ENCODE results near the gene CACNA2D4. TPM values are rescaled to one million over a fixed set of nuclear protein-coding genes. Genes with fewer than 3 reads are reported as not detected.

Gene CACNA2D4
- total and polyA plus RNA-seq, 4 donors, result 0.95 to 1.8 (median 1.7) TPM

DNA sequence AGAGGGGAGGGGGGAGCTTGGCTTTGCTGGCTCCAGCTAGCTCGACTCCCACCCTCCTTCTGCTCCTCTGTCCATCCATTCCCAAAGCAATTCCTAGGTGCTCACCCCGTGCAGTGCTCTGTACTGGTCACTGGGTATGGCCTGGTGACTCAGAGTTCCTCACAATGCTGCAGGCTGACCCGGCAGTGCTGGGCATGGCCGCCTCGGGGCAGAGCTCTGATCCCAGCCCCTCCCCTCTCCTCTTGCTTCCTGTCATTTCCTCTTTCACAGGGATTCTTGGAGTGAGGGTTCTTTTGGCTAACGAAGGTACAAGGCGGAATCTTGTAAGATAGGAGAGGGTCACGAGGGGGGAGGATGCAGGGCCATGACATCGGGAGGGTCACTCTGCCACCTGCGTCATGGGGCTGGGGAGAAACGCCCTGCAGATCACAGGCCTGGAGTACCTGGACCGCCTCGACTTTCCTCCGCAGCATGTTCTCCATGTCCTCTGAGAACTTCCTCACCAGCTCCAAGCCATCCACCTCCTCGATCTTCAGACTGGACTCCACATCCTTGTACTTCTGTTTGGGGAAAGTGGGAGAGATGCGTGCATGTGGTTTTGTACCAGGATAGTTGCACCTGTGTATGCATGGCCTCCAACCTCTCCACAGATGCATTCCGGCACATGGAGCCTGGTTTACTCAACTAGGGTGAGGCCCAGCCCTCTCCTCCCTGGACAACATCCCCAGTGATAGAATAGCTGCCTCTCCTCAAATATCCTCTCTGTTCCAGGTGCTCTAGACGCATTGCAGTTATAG is 5.7 kb downstream of the CACNA2D4 start:
- no peaks in the 10 kb centered on the region for H3K36me3 ChIP-seq (ENCODE audit: control insufficient read depth, insufficient read depth, low read length)
- H3K4me3 ChIP-seq (ENCODE audit: low read depth, low read length), result no peak overlapping the region
- no peak overlapping the region for H3K27ac ChIP-seq (ENCODE audit: low read depth, low read length)
- no peak for DNase-seq (ENCODE audit: low read depth in 4 of 6, low spot score in 6 of 6)
- no peaks in the 10 kb centered on the region for H3K9me3 ChIP-seq (ENCODE audit: control insufficient read depth, insufficient read depth, low read length)
- peaks cover 9% of the 10 kb centered on the region for H3K27me3 ChIP-seq (ENCODE audit: control insufficient read depth, insufficient read depth, low read length)
- WGBS (ENCODE audit: insufficient coverage), result 87% methylated on average over 9 of the region's 18 CpGs
- peaks cover 13% of the 10 kb centered on the region for H3K4me1 ChIP-seq (ENCODE audit: control insufficient read depth, insufficient read depth, low read length)

DNA sequence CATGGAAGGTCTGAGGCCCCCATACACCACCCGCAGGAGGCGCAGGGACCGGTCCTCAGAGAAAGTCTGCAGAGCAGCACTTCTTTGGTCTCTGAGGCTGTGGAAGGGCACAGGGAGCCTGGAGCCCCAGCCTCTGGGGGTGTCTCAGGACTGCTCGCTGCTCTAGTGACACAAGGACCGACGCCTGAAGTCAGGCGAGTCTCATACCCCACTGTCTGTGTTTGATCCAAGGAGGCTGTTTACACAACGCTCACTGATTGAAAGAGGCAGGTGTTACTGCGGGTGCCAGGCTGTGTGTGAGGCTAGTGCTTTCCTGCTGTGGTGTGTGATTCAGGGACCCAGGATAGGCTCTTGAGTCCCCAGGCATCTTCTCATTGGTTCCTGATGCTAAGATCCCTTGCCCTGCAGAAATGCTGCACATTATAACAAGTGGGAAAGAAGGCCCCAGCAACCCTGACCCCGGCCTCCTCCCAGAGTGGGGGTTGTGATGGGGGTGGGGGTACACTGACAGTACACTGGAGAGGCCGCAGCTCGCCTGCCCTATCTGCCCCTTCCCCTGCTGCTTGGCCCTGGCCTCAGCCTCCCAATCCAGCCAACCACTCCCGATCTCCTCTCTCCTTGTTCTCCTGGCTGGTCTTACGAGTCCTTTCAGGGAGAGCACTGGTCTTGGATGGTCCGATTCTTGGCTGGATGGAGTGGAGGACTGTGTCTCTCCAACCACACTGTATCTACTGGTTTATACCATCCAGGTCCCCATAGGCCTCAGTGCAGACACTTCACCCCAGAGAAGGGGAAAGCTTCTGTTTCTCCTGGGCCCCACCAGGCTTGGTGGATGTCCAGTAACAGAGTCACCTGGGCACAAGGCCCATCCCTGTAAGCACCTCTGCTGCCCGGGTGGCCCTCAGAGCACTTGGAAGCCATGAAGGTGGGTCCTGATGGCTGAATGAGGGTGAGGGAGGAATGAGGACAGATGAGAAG is 6.6 kb downstream of the CACNA2D4 start:
- Histone ChIP-seq H3K27me3 (ENCODE audit: control insufficient read depth, insufficient read depth, low read length) (peaks cover 11% of the 10 kb centered on the region), H3K36me3 (ENCODE audit: control insufficient read depth, insufficient read depth, low read length) (no peaks in the 10 kb centered on the region), H3K9me3 (ENCODE audit: control insufficient read depth, insufficient read depth, low read length) (no peaks in the 10 kb centered on the region), H3K4me1 (ENCODE audit: control insufficient read depth, insufficient read depth, low read length) (peaks cover 12% of the 10 kb centered on the region), H3K4me3 (ENCODE audit: low read depth, low read length) (no peak overlapping the region), H3K27ac (ENCODE audit: low read depth, low read length) (no peak overlapping the region)
- no peak for DNase-seq (ENCODE audit: low read depth in 4 of 6, low spot score in 6 of 6)
- WGBS (ENCODE audit: insufficient coverage), result 74% methylated on average over 11 of the region's 16 CpGs

- Histone ChIP-seq H3K4me1 (ENCODE audit: control insufficient read depth, insufficient read depth, low read length) (peaks cover 8% of the 10 kb centered on the region), H3K9me3 (ENCODE audit: control insufficient read depth, insufficient read depth, low read length) (no peaks in the 10 kb centered on the region), H3K36me3 (ENCODE audit: control insufficient read depth, insufficient read depth, low read length) (no peaks in the 10 kb centered on the region), H3K27ac (ENCODE audit: low read depth, low read length) (no peak overlapping the region), H3K27me3 (ENCODE audit: control insufficient read depth, insufficient read depth, low read length) (peaks cover 11% of the 10 kb centered on the region), H3K4me3 (ENCODE audit: low read depth, low read length) (no peak overlapping the region)
- no peak for DNase-seq (ENCODE audit: low read depth in 4 of 6, low spot score in 6 of 6)
- WGBS (ENCODE audit: insufficient coverage), result no CpG with 5 or more reads among the region's 3 CpGs
Measured at GRCh38 chr12:1910468-1910867, 8.0 kb downstream of the CACNA2D4 start.

- H3K9me3 ChIP-seq (ENCODE audit: control insufficient read depth, insufficient read depth, low read length), result peaks cover 1% of the 10 kb centered on the region
- H3K27ac ChIP-seq (ENCODE audit: low read depth, low read length), result no peak overlapping the region
- peaks cover 9% of the 10 kb centered on the region for H3K27me3 ChIP-seq (ENCODE audit: control insufficient read depth, insufficient read depth, low read length)
- peaks cover 8% of the 10 kb centered on the region for H3K4me1 ChIP-seq (ENCODE audit: control insufficient read depth, insufficient read depth, low read length)
- no peak overlapping the region for H3K4me3 ChIP-seq (ENCODE audit: low read depth, low read length)
- whole genome bisulfite sequencing (ENCODE audit: insufficient coverage), result 95% methylated on average over 17 of the region's 26 CpGs
- H3K36me3 ChIP-seq (ENCODE audit: control insufficient read depth, insufficient read depth, low read length), result no peaks in the 10 kb centered on the region
- DNase-seq (ENCODE audit: low read depth in 4 of 6, low spot score in 6 of 6), result no peak
Measured at GRCh38 chr12:1908758-1909157, 9.7 kb downstream of the CACNA2D4 start.

- peaks cover 8% of the 10 kb centered on the region for H3K4me1 ChIP-seq (ENCODE audit: control insufficient read depth, insufficient read depth, low read length)
- no peak overlapping the region for H3K27ac ChIP-seq (ENCODE audit: low read depth, low read length)
- peaks cover 1% of the 10 kb centered on the region for H3K9me3 ChIP-seq (ENCODE audit: control insufficient read depth, insufficient read depth, low read length)
- DNase-seq (ENCODE audit: low read depth in 4 of 6, low spot score in 6 of 6), result no peak
- H3K36me3 ChIP-seq (ENCODE audit: control insufficient read depth, insufficient read depth, low read length), result no peaks in the 10 kb centered on the region
- peaks cover 9% of the 10 kb centered on the region for H3K27me3 ChIP-seq (ENCODE audit: control insufficient read depth, insufficient read depth, low read length)
- H3K4me3 ChIP-seq (ENCODE audit: low read depth, low read length), result no peak overlapping the region
- 25% methylated on average over 66 of the region's 67 CpGs for WGBS (ENCODE audit: insufficient coverage)
Measured at GRCh38 chr12:1907652-1908611, 10.5 kb downstream of the CACNA2D4 start.

DNA sequence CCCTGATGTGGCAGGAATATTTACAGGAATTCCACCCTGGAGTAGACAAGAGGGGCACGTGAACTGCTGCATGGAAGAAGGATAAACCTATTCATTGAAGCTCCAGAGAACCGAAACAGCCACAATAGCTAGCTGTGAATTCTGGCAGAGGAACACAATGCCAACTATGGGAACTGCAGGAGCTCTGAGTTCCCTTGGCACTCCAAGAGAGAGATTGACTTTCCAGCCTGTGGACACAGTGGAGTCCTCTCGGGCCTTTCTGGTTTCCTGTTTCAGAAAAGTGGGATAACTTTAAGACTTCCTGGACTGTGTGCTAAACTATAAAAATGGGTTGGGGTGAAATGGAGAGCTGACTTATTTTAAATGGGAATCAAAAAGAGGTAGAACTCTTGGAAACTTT is 11.9 kb downstream of the CACNA2D4 start:
- no peak for DNase-seq (ENCODE audit: low read depth in 4 of 6, low spot score in 6 of 6)
- Histone ChIP-seq H3K36me3 (ENCODE audit: control insufficient read depth, insufficient read depth, low read length) (no peaks in the 10 kb centered on the region), H3K4me1 (ENCODE audit: control insufficient read depth, insufficient read depth, low read length) (peaks cover 8% of the 10 kb centered on the region), H3K27me3 (ENCODE audit: control insufficient read depth, insufficient read depth, low read length) (peaks cover 9% of the 10 kb centered on the region), H3K4me3 (ENCODE audit: low read depth, low read length) (no peak overlapping the region), H3K27ac (ENCODE audit: low read depth, low read length) (no peak overlapping the region), H3K9me3 (ENCODE audit: control insufficient read depth, insufficient read depth, low read length) (peaks cover 1% of the 10 kb centered on the region)
- WGBS (ENCODE audit: insufficient coverage), result 22% methylated on average over 3 of the region's 3 CpGs

GRCh38 chr12:1904875-1905274 is 13.6 kb downstream of the CACNA2D4 start:
- Histone ChIP-seq H3K27me3 (ENCODE audit: control insufficient read depth, insufficient read depth, low read length) (peaks cover 9% of the 10 kb centered on the region), H3K27ac (ENCODE audit: low read depth, low read length) (no peak overlapping the region), H3K9me3 (ENCODE audit: control insufficient read depth, insufficient read depth, low read length) (peaks cover 1% of the 10 kb centered on the region), H3K4me1 (ENCODE audit: control insufficient read depth, insufficient read depth, low read length) (peaks cover 8% of the 10 kb centered on the region), H3K4me3 (ENCODE audit: low read depth, low read length) (no peak overlapping the region), H3K36me3 (ENCODE audit: control insufficient read depth, insufficient read depth, low read length) (no peaks in the 10 kb centered on the region)
- DNase-seq (ENCODE audit: low read depth in 4 of 6, low spot score in 6 of 6), result no peak

GRCh38 chr12:1896964-1897363 is 21.5 kb downstream of the CACNA2D4 start:
- WGBS (ENCODE audit: insufficient coverage), result 77% methylated on average over 4 of the region's 5 CpGs
- DNase-seq (ENCODE audit: low read depth in 4 of 6, low spot score in 6 of 6), result no peak
- H3K36me3 ChIP-seq (ENCODE audit: control insufficient read depth, insufficient read depth, low read length), result no peaks in the 10 kb centered on the region
- H3K9me3 ChIP-seq (ENCODE audit: control insufficient read depth, insufficient read depth, low read length), result peaks cover 4% of the 10 kb centered on the region
- H3K4me3 ChIP-seq (ENCODE audit: low read depth, low read length), result no peak overlapping the region
- H3K27me3 ChIP-seq (ENCODE audit: control insufficient read depth, insufficient read depth, low read length), result no peaks in the 10 kb centered on the region
- no peak overlapping the region for H3K27ac ChIP-seq (ENCODE audit: low read depth, low read length)
- no peaks in the 10 kb centered on the region for H3K4me1 ChIP-seq (ENCODE audit: control insufficient read depth, insufficient read depth, low read length)

GRCh38 chr12:1890810-1891209 is 27.6 kb downstream of the CACNA2D4 start:
- Histone ChIP-seq H3K9me3 (ENCODE audit: control insufficient read depth, insufficient read depth, low read length) (peaks cover 8% of the 10 kb centered on the region), H3K27ac (ENCODE audit: low read depth, low read length) (no peak overlapping the region), H3K4me3 (ENCODE audit: low read depth, low read length) (no peak overlapping the region), H3K27me3 (ENCODE audit: control insufficient read depth, insufficient read depth, low read length) (no peaks in the 10 kb centered on the region), H3K36me3 (ENCODE audit: control insufficient read depth, insufficient read depth, low read length) (no peaks in the 10 kb centered on the region), H3K4me1 (ENCODE audit: control insufficient read depth, insufficient read depth, low read length) (no peaks in the 10 kb centered on the region)
- WGBS (ENCODE audit: insufficient coverage), result 97% methylated on average over 2 of the region's 2 CpGs
- DNase-seq (ENCODE audit: low read depth in 4 of 6, low spot score in 6 of 6), result no peak
